Effector memory CD4-positive, alpha-beta T cell (primary cell): ENCODE measurements around the gene TECPR2.

Experiments
- DNase-seq, 3 donors: peaks; one replicate each; pipeline ENCODE4 v3.0.0-alpha.2; 2020
- H3K27ac ChIP-seq: 2 replicates; pipeline ENCODE4 v1.7.0; 2013; ENCODE audit warnings: mild to moderate bottlenecking, low read length, moderate library complexity; ENCODE audit not compliant: insufficient read depth, poor library complexity, severe bottlenecking
- H3K27me3 ChIP-seq: replicated peaks from 2 replicates; pipeline ENCODE4 v1.7.0; 2013; ENCODE audit warnings: mild to moderate bottlenecking, low read length; ENCODE audit not compliant: insufficient read depth, control insufficient read depth, poor library complexity, severe bottlenecking
- H3K36me3 ChIP-seq: 2 replicates; pipeline ENCODE4 v1.7.0; 2013; ENCODE audit warnings: mild to moderate bottlenecking, low read length, moderate library complexity; ENCODE audit not compliant: control insufficient read depth, insufficient read depth
- H3K4me1 ChIP-seq: 2 replicates; pipeline ENCODE4 v1.7.0; 2013; ENCODE audit warnings: low read length, mild to moderate bottlenecking; ENCODE audit not compliant: control insufficient read depth, insufficient read depth, poor library complexity, severe bottlenecking
- H3K4me3 ChIP-seq: 2 replicates; pipeline ENCODE4 v1.7.0; 2013; ENCODE audit warnings: low read length, low read depth, mild to moderate bottlenecking; ENCODE audit not compliant: insufficient read depth, poor library complexity, severe bottlenecking
- H3K9me3 ChIP-seq: 2 replicates; pipeline ENCODE4 v1.7.0; 2013; ENCODE audit warnings: mild to moderate bottlenecking, low read length, moderate library complexity; ENCODE audit not compliant: control insufficient read depth

TECPR2 gene

DNA sequence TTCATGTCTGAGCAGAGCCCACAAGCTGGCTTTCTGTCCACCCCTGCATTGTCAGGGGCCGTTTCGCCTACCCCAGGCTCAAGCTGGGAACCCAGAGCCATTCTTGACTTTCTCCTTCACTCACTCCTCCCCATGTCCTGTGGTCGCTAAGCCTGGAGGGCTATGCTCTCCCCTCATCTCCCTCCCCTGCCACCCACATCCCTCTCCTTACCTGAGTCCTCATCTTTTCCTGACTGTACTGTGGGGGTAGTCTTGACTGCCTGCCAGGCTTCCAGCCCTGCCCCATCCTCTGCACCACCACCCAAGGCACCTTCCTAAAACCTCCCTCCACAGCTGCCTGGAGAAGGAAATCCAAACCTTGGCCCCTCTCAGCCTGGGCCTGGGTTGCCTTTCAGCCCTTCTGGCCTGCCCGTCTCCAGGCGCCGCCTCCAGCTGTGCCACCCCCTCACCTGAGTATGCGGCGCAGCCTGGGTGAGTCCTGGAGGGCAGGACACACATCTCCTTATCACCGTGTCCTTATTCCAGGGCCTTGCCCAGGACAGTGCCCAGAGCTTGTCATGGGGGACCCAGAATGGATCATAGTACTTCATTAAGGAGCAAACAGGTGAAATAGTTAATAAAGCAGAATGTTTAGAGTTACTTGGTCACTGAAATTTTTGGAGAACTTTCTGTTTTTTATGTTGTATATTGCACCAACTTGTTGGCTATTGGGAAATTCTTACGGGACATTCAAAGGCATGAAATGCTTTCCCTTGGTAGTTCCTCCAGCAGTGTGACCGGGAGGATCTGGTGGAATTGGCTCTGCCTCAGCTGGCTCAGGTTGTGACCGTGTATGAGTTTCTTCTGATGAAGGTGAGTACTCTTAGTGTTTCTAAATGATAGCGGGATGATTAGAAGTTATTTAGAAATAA lies 28.7 kb upstream of the TECPR2 start:
- H3K27me3 ChIP-seq: no peaks in the 10 kb centered on the region
- no peak for DNase-seq
- H3K4me3 ChIP-seq: no peak overlapping the region
- H3K36me3 ChIP-seq: peaks cover 24% of the 10 kb centered on the region
- H3K9me3 ChIP-seq: no peaks in the 10 kb centered on the region
- H3K4me1 ChIP-seq: no peaks in the 10 kb centered on the region
- no peak overlapping the region for H3K27ac ChIP-seq

DNA sequence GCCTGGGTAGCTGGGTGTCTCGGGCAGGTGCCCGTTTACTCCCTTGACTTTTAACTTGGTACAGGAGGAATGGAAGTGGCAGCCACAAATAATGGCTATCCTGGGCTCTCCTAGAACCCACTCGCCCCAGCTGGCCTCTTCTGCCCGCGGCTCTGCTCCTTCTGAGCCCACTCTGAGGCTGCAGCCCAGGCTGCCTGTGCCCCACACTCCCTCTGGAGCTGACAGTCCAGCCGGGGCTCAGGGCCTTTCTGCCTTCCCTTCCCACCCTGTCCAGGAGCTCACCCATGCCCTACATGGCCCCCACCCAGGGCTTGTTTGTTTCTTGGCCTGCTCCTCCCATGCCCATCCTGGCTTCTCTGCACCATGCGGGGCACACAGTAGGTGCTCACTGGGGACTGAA lies 27.6 kb upstream of the TECPR2 start:
- Histone ChIP-seq H3K9me3 (no peaks in the 10 kb centered on the region), H3K4me1 (no peaks in the 10 kb centered on the region), H3K36me3 (peaks cover 24% of the 10 kb centered on the region)

DNA sequence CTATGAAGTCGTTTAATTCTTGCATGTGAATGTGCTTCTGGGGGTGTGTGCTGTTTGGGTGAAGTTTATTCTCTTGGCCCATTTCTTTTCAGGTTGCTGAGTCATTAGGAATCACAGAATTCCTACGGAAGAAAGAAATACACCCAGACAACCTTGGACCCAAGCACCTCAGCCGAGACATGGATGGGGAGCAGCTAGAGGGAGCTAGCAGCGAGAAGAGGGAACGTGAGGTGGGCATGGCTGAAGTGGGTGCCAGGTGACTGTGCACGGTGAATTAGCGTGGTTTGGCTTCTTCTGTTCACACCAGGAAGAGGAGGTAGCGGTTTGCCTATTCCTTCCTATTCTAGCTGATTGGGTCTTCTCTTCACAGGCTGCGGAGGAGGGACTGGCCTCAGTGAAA lies 24.0 kb upstream of the TECPR2 start:
- H3K36me3 ChIP-seq: peaks cover 20% of the 10 kb centered on the region
- DNase-seq: no peak
- no peaks in the 10 kb centered on the region for H3K27me3 ChIP-seq
- H3K9me3 ChIP-seq: no peaks in the 10 kb centered on the region
- no peak overlapping the region for H3K27ac ChIP-seq
- H3K4me3 ChIP-seq: no peak overlapping the region
- H3K4me1 ChIP-seq: no peaks in the 10 kb centered on the region

More for the DNA sequence above, 27.6 kb upstream of the TECPR2 start:
- Histone ChIP-seq H3K4me3 (no peak overlapping the region), H3K27ac (no peak overlapping the region), H3K27me3 (no peaks in the 10 kb centered on the region)
- no peak for DNase-seq

DNA sequence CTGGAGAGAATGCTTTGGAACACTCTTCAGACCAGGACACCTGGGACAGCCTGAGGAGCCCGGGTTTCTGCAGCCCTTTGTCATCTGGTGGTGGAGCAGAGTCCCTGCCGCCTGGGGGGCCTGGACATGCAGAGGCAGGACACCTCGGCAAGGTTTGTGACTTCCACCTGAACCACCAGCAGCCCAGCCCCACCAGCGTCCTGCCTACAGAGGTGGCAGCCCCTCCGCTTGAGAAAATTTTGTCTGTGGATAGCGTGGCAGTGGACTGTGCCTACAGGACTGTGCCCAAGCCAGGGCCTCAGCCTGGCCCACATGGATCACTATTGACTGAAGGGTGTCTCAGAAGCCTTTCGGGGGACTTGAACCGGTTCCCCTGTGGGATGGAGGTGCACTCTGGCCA lies 21.2 kb upstream of the TECPR2 start:
- Histone ChIP-seq H3K27me3 (no peaks in the 10 kb centered on the region), H3K4me3 (no peak overlapping the region), H3K4me1 (no peaks in the 10 kb centered on the region), H3K27ac (no peak overlapping the region), H3K36me3 (peaks cover 17% of the 10 kb centered on the region), H3K9me3 (no peaks in the 10 kb centered on the region)
- no peak for DNase-seq

DNA sequence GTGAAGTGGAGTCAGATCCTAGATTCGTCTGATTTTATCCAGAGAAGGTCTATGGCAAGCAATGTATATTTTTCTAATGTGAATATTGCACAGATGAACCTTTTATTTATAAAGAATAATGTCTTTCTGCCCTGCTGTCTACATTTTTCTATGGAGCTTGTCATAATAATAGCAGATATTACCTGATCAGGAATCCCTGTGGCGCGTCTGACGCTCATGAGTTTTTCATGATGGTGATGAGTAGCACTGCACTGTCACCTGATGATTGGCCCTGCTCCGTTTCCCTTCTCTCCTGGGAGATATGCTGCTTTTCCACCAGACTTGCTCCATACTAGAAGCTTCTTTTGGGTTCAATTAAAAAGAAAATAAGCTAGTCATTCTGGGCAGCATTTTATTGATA lies 20.5 kb upstream of the TECPR2 start:
- Histone ChIP-seq H3K27ac (no peak overlapping the region), H3K4me3 (no peak overlapping the region), H3K9me3 (no peaks in the 10 kb centered on the region), H3K27me3 (no peaks in the 10 kb centered on the region), H3K4me1 (no peaks in the 10 kb centered on the region), H3K36me3 (peaks cover 17% of the 10 kb centered on the region)
- no peak for DNase-seq

DNA sequence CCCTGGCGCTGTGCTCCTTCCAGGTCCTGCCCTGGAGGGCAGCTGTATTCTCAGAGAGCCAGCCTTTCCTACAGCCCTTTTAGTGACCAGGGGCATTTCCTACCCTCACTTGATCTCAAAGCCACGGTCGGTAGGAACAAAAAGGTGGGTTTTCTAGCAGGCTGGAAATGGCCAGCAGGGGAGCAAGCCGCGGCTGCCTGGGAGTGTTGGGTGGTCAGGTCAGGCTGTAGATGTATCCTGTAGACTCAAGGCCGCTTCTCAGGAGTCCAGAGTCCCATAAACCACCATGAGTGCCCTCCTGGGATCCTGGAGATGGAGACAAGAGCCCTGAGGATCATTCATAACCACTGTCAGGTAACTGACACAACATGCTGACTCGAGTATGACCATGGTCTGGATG lies 18.7 kb upstream of the TECPR2 start:
- Histone ChIP-seq H3K36me3 (peaks cover 29% of the 10 kb centered on the region), H3K9me3 (no peaks in the 10 kb centered on the region), H3K27me3 (no peaks in the 10 kb centered on the region), H3K4me3 (no peak overlapping the region), H3K27ac (no peak overlapping the region), H3K4me1 (no peaks in the 10 kb centered on the region)
- DNase-seq: no peak

DNA sequence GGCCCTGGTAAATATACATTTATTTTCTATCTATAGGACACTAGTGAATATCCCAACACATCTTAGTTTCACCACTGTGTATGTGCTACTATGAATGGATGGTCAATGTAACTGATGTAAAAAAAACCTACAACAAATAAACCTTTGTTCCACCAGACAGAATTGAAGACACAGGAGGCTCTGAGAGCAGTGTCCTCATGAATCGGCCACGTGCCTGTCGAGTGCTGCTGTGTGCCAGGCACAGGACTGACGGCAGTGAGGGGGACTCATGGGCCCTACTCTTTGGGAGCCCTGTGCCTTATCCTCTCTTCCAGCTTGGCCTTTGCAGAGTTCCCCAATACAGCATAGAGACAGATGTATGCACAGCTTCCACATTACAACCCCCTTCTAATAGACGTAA lies 18.3 kb upstream of the TECPR2 start:
- Histone ChIP-seq H3K4me3 (no peak overlapping the region), H3K9me3 (no peaks in the 10 kb centered on the region), H3K27me3 (no peaks in the 10 kb centered on the region), H3K27ac (no peak overlapping the region), H3K4me1 (no peaks in the 10 kb centered on the region), H3K36me3 (peaks cover 33% of the 10 kb centered on the region)
- DNase-seq: no peak

DNA sequence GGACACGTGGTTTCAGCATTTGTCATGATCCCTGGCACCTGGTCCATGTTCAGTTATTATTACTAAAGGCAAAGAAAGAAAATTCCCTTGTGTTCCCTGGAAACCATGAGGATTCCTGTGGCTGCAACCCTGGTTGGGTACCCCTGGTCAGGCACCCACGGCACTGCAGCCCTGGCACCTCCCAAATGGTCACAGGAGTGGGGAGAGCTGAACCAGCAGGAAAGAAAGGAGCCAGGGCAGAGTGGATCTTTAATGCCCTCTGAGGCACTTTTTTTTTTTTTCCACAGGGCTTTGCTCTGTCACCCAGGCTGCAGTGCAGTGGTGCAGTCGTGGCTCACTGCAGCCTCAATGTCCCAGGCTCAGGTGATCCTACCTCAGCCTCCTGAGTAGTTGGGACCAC lies 17.5 kb upstream of the TECPR2 start:
- H3K4me3 ChIP-seq: no peak overlapping the region
- H3K36me3 ChIP-seq: peaks cover 37% of the 10 kb centered on the region
- H3K4me1 ChIP-seq: no peaks in the 10 kb centered on the region
- H3K27me3 ChIP-seq: no peaks in the 10 kb centered on the region
- H3K27ac ChIP-seq: no peak overlapping the region
- H3K9me3 ChIP-seq: no peaks in the 10 kb centered on the region
- DNase-seq: no peak

DNA sequence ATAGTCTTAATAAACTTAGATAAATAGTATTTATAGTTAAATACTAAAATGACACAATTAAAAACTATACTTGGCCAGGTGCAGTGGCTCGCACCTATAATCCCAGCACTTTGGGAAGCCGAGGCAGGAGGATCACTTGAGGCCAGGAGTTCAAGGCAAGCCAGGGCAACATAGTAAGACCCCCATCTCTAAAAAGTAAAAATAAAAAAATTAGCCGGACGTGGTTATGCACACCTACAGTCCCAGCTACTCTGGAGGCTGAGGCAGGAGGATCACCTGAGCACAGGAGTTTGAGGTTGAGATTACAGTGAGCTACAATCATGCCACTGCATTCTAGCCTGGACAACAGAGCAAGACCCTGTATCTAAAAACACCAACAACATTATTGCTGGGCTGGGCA lies 16.1 kb upstream of the TECPR2 start:
- H3K27me3 ChIP-seq: no peaks in the 10 kb centered on the region
- DNase-seq: no peak
- peaks cover 41% of the 10 kb centered on the region for H3K36me3 ChIP-seq
- H3K4me3 ChIP-seq: no peak overlapping the region
- H3K9me3 ChIP-seq: no peaks in the 10 kb centered on the region
- H3K27ac ChIP-seq: no peak overlapping the region
- H3K4me1 ChIP-seq: no peaks in the 10 kb centered on the region

DNA sequence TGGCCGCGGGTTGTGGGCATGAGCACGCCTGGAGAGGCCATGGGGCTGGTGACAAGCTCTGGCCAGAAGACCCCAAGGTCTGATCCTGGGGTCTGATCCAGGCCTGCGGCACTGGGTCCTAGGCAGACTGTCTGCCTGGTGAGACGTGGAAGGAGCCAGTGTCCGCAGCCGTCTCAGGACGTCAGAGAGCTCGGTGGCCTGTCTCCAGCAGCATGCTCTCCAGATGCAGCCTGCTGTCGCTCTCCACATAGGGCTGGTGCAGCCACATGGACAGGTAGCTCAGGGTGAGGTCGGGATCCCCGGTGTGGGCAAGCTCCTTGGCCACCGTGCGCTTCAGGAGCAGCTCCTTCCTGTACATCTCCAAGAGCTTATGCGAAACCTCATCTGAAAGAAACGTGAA lies 14.4 kb upstream of the TECPR2 start:
- H3K27me3 ChIP-seq: no peaks in the 10 kb centered on the region
- no peak for DNase-seq
- H3K9me3 ChIP-seq: no peaks in the 10 kb centered on the region
- H3K36me3 ChIP-seq: peaks cover 48% of the 10 kb centered on the region
- H3K4me3 ChIP-seq: no peak overlapping the region
- H3K4me1 ChIP-seq: no peaks in the 10 kb centered on the region
- H3K27ac ChIP-seq: no peak overlapping the region
